Osteoblast (primary cell): ENCODE data around the gene DCBLD2. TPM values are rescaled to one million over a fixed set of nuclear protein-coding genes. Genes with fewer than 3 reads are reported as not detected.
A peak's percentile ranks its signal among the peaks of the same experiment; 100 is the strongest.

ENCODE experiments used
- DNase-seq: peaks from one replicate; pipeline ENCODE4 v3.0.0; 2011; ENCODE audit warnings: low spot score, mixed read lengths; ENCODE audit not compliant: insufficient read length; ENCODE audit errors: missing footprints
- H2AFZ ChIP-seq: 2 replicates; pipeline ENCODE4 v1.6.0; 2011; ENCODE audit warnings: mild to moderate bottlenecking, low read length
- H3K27ac ChIP-seq: 2 replicates; pipeline ENCODE4 v1.5.1; 2011; ENCODE audit warnings: mild to moderate bottlenecking, low read depth, low read length, moderate library complexity
- H3K27me3 ChIP-seq: 2 replicates; pipeline ENCODE4 v1.6.0; 2012; ENCODE audit warnings: mild to moderate bottlenecking, control low read depth, inconsistent platforms, low read length, moderate library complexity; ENCODE audit not compliant: insufficient read depth
- H3K36me3 ChIP-seq: 2 replicates; pipeline ENCODE4 v1.5.1; 2011; ENCODE audit warnings: mild to moderate bottlenecking, low read length, control low read depth, moderate library complexity; ENCODE audit not compliant: insufficient read depth
- H3K4me1 ChIP-seq: 2 replicates; pipeline ENCODE4 v1.5.1; 2011; ENCODE audit warnings: mild to moderate bottlenecking, low read length, control low read depth, moderate library complexity; ENCODE audit not compliant: insufficient read depth
- H3K4me2 ChIP-seq: 2 replicates; pipeline ENCODE4 v1.6.0; 2011; ENCODE audit warnings: mild to moderate bottlenecking, low read length; ENCODE audit not compliant: insufficient read depth
- H3K4me3 ChIP-seq: fragments of 200-600 bp; sonication (generic); 3 replicates; pipeline ENCODE4 v1.5.1; 2012; ENCODE audit warnings: mild to moderate bottlenecking, low read length, inconsistent platforms; ENCODE audit not compliant: insufficient read depth
- H3K79me2 ChIP-seq: 2 replicates; pipeline ENCODE4 v1.6.0; 2012; ENCODE audit warnings: mild to moderate bottlenecking, low read length, control low read depth, inconsistent platforms; ENCODE audit not compliant: insufficient read depth
- H3K9me3 ChIP-seq: 2 replicates; pipeline ENCODE4 v1.5.1; 2011; ENCODE audit warnings: low read depth, low read length, control low read depth
- H4K20me1 ChIP-seq: 2 replicates; pipeline ENCODE4 v1.6.0; 2012; ENCODE audit warnings: mild to moderate bottlenecking, low read length, control low read depth; ENCODE audit not compliant: insufficient read depth
- total RNA-seq: library from RNA; depleted of rRNA; stranded (reverse); fragments of >200 nt; gene quantifications from 2 replicates; pipeline ENCODE4 v1.2.3, GENCODE V29; 2012
- TF ChIP-seq, protein P1 (sequence below): IDR thresholded peaks from 2 replicates; pipeline ENCODE4 v1.5.1; 2011; ENCODE audit warnings: mild to moderate bottlenecking, low read depth, low read length, moderate library complexity; ENCODE audit errors: extremely low read depth

The DCBLD2 gene
- total RNA-seq, 1 donor, result 187 TPM

GRCh38 chr3:98921957-98922356, 20.5 kb upstream of the DCBLD2 start:
- Histone ChIP-seq H3K9me3 (no peaks in the 10 kb centered on the region), H3K4me3 (no peak overlapping the region), H3K4me2 (no peak overlapping the region), H3K27ac (peak overlapping the region; percentile 43), H3K79me2 (no peaks in the 10 kb centered on the region), H3K27me3 (no peaks in the 10 kb centered on the region), H2AFZ (no peak overlapping the region), H3K36me3 (no peaks in the 10 kb centered on the region), H3K4me1 (peaks cover 51% of the 10 kb centered on the region), H4K20me1 (no peaks in the 10 kb centered on the region)
- TF ChIP-seq, protein P1, sequence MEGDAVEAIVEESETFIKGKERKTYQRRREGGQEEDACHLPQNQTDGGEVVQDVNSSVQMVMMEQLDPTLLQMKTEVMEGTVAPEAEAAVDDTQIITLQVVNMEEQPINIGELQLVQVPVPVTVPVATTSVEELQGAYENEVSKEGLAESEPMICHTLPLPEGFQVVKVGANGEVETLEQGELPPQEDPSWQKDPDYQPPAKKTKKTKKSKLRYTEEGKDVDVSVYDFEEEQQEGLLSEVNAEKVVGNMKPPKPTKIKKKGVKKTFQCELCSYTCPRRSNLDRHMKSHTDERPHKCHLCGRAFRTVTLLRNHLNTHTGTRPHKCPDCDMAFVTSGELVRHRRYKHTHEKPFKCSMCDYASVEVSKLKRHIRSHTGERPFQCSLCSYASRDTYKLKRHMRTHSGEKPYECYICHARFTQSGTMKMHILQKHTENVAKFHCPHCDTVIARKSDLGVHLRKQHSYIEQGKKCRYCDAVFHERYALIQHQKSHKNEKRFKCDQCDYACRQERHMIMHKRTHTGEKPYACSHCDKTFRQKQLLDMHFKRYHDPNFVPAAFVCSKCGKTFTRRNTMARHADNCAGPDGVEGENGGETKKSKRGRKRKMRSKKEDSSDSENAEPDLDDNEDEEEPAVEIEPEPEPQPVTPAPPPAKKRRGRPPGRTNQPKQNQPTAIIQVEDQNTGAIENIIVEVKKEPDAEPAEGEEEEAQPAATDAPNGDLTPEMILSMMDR, result no peak
- DNase-seq, result no peak

DNA sequence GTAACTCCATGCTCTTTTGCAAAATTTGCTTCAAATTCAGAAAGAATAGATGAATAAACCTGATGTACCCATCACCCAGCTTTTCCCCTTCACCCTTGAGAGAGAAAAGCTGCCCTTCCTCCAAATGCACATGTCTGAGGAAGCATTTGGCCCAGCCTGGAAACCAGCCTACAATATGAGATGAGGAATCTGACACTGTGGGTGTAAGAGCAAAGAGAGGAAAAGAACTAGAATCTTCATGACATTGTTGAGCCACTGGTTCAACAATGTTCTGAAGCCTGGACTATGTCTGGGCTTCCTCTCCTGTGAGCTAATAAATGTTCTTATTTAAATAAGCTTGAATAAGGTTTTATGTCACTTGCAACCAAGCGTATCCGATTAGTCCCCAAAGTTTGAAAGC, 18.7 kb upstream of the DCBLD2 start:
- Histone ChIP-seq H3K27ac (no peak overlapping the region), H3K36me3 (no peaks in the 10 kb centered on the region), H3K4me1 (peaks cover 57% of the 10 kb centered on the region), H4K20me1 (no peaks in the 10 kb centered on the region), H3K4me3 (no peak overlapping the region), H3K79me2 (no peaks in the 10 kb centered on the region), H3K9me3 (no peaks in the 10 kb centered on the region), H3K4me2 (no peak overlapping the region), H3K27me3 (no peaks in the 10 kb centered on the region), H2AFZ (no peak overlapping the region)
- TF ChIP-seq, protein P1, result no peak
- DNase-seq, result no peak

DNA sequence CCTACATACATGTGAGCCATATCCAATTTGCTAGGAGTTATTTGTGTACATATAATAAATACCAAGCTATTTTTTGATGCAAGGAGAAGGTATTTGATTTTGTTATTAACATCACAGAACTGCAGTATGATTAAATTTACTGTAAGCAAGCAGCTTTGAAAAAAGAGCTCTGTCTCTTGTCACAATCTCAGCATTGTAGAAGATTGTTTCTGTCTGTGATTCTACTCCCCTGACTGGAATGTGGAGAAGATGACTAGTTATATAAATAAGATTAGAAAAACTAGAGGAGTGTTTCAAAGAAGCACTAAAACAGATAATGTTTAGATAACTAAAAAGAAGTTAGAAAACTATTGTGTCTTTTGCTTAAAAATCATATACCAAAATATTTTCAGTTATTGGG, 17.1 kb upstream of the DCBLD2 start:
- H3K79me2 ChIP-seq, result no peaks in the 10 kb centered on the region

DNA sequence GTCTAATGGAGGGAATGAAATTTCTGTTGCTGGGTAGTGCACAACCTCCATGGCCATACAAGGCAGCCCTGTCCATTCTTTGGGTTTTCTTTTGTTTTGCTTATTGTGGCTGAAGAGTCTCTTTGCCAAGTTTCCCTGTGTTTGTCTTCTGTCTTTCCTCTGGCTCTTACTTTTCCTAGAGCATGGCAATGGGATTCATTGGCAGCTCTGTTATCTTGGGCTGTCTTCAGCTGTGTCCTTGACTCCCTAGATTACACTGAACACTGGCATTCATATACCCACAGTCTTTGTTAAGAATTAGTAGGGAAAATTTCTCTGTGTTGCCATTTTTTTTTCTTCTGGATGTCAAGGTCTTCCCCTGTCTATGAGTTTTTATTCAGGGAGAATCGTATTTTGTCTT, 16.1 kb upstream of the DCBLD2 start:
- H3K9me3 ChIP-seq, result no peaks in the 10 kb centered on the region
- H3K4me1 ChIP-seq, result peaks cover 56% of the 10 kb centered on the region
- no peaks in the 10 kb centered on the region for H3K79me2 ChIP-seq
- H3K4me2 ChIP-seq, result no peak overlapping the region
- no peak overlapping the region for H3K27ac ChIP-seq
- TF ChIP-seq, protein P1, result no peak
- DNase-seq, result no peak
- H3K36me3 ChIP-seq, result no peaks in the 10 kb centered on the region
- H3K27me3 ChIP-seq, result no peaks in the 10 kb centered on the region
- no peak overlapping the region for H3K4me3 ChIP-seq
- no peaks in the 10 kb centered on the region for H4K20me1 ChIP-seq
- no peak overlapping the region for H2AFZ ChIP-seq

More for the DNA sequence above, 17.1 kb upstream of the DCBLD2 start:
- Histone ChIP-seq H3K9me3 (no peaks in the 10 kb centered on the region), H3K27me3 (no peaks in the 10 kb centered on the region), H3K4me2 (peak overlapping the region; percentile 3), H2AFZ (no peak overlapping the region), H3K36me3 (no peaks in the 10 kb centered on the region), H3K27ac (peak overlapping the region; percentile 56), H3K4me1 (peaks cover 64% of the 10 kb centered on the region), H4K20me1 (no peaks in the 10 kb centered on the region), H3K4me3 (no peak overlapping the region)
- DNase-seq, result no peak
- TF ChIP-seq, protein P1, result no peak
